ENCODE results near the gene ECHDC1.

DNA sequence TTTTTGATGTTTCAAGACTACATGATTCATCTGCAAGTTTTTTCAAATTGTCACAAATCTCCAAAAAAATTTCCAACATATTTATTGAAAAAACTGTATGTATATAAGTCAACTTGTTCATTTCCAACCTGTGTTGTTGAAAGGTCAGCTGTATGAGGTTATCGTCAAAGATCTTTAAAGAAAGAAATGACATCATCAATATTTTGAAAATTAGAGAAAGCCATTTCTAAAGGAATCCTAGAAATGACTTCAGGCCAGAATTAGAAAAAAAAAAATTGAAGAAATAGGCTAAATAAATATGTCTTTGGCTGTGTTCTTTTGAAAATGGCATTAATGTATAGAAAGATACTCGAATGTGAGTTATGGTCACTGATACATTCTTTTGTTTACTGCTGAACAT lies 69.9 kb downstream of the ECHDC1 start:
- TF ChIP-seq, protein P1, sequence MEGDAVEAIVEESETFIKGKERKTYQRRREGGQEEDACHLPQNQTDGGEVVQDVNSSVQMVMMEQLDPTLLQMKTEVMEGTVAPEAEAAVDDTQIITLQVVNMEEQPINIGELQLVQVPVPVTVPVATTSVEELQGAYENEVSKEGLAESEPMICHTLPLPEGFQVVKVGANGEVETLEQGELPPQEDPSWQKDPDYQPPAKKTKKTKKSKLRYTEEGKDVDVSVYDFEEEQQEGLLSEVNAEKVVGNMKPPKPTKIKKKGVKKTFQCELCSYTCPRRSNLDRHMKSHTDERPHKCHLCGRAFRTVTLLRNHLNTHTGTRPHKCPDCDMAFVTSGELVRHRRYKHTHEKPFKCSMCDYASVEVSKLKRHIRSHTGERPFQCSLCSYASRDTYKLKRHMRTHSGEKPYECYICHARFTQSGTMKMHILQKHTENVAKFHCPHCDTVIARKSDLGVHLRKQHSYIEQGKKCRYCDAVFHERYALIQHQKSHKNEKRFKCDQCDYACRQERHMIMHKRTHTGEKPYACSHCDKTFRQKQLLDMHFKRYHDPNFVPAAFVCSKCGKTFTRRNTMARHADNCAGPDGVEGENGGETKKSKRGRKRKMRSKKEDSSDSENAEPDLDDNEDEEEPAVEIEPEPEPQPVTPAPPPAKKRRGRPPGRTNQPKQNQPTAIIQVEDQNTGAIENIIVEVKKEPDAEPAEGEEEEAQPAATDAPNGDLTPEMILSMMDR (IDR thresholded peaks at IDR 0.05 in 2 of 3, conservative IDR thresholded peaks at IDR 0.05 in 1 of 3; ENCODE audit: borderline replicate concordance in 1 of 3, insufficient read depth in 1 of 3, low read depth in 2 of 3, low read length in 2 of 3), result no peak
- no peak for TF ChIP-seq ZFX (IDR thresholded peaks at IDR 0.05)
- no peak for TF ChIP-seq EZH2phosphoT487 (IDR thresholded peaks at IDR 0.05; ENCODE audit: borderline replicate concordance)
- no peak for TF ChIP-seq POLR2A (IDR thresholded peaks at IDR 0.05; ENCODE audit: borderline replicate concordance, extremely low read depth, insufficient read depth, insufficient read length)
- no peak for TF ChIP-seq RAD21 (IDR thresholded peaks at IDR 0.05; ENCODE audit: low read depth)
- TF ChIP-seq EZH2 (IDR thresholded peaks at IDR 0.05), result no peak
- no peak for TF ChIP-seq ZNF274 (IDR thresholded peaks at IDR 0.05; ENCODE audit: low read depth, low read length)
- no peak for TF ChIP-seq CEBPB (IDR thresholded peaks at IDR 0.05; ENCODE audit: low read depth)

Measured in HCT116 (cell line).